H1 (cell line): ENCODE measurements around the gene ZNF473.

Source experiments
- EGR1 ChIP-seq: IDR thresholded peaks from 2 replicates; pipeline ENCODE4 v1.6.1; 2011; ENCODE audit warnings: low read depth, low read length, borderline replicate concordance
- GTF2F1 ChIP-seq: IDR thresholded peaks from 2 replicates; pipeline ENCODE4 v1.6.1; 2012; ENCODE audit warnings: low read depth, low read length, improper control_type of control experiment, borderline replicate concordance
- POLR2A ChIP-seq, 2 experiments: IDR thresholded peaks; 1 replicate in 1 of 2; 2 replicates in 1 of 2; pipeline ENCODE4 v1.6.1; 2011; ENCODE audit warnings: low read depth in 2 of 2, low read length in 2 of 2, mild to moderate bottlenecking in 2 of 2; ENCODE audit errors: control extremely low read depth in 1 of 2

DNA sequence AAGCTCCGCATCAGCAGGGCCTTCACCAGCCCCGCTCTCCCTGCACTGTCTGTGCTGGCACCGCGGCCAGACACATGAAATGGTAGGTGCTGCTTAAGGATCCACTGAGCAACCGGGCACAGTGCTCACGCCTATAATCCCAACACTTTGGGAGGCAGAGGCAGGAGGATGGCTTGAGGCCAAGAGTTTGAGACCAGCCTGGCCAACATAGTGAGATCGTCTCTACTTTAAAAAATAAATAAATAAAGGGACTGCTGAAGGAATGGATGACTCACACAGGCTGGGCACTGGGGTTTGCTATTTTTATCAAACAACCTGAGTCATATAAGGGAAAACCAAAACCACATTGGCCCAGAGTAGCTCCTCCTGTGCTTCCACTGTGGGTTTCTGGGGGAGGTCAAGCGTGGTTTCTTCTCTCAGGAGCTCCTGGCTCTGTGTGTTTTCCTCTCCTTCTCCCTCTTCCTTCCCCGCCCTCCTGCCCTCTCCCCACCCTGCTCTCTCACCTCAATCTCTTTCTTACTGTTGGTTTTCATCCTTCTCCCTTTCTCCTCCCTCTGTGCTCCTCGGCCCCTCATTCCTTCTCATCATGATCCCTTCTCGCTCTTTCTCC, 21.9 kb upstream of the ZNF473 start:
- TF ChIP-seq POLR2A (IDR thresholded peaks at IDR 0.05; ENCODE audit: control extremely low read depth in 1 of 2, low read depth in 2 of 2, low read length in 2 of 2) (no peak), EGR1 (no peak), GTF2F1 (no peak)
